Activated T-cell treated with anti-CD3 and anti-CD28 coated beads for 4 hours (primary cell): ENCODE measurements around the gene GOLGA6A.
"Not testable (repeated sequence)": the region's sequence is repeated elsewhere in the genome, so short reads cannot be mapped to it uniquely, and the experiment has no call there.

ENCODE experiments used
- DNase-seq: peaks from one replicate; pipeline ENCODE4 v3.0.0-alpha.2; 2020

GOLGA6A gene

DNA sequence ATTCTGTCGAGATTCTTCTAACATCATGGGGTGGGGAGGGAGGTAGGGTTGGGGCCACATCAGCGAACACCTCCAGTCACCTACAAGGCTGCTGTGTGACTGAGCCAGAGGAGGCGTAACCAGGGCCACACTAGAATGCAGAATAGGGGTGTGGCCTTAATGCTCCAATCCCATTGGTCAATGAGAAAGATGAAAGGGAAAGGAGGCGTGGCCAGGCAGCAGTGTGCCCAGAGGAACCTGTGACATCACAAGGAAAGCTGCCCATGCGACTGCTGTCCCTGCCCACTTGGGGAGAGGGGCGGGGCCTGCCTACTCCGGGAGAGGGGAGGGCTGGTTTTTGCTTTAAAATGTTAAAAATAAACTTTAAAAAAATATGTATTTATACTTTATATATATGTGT, at the start of gene GOLGA6A:
TSS of gene GOLGA6A (minus strand) at position 101 of the 400 bp plus-strand sequence. CDS start at position 60, 41 bp downstream.
- not testable (repeated sequence) for DNase-seq

DNA sequence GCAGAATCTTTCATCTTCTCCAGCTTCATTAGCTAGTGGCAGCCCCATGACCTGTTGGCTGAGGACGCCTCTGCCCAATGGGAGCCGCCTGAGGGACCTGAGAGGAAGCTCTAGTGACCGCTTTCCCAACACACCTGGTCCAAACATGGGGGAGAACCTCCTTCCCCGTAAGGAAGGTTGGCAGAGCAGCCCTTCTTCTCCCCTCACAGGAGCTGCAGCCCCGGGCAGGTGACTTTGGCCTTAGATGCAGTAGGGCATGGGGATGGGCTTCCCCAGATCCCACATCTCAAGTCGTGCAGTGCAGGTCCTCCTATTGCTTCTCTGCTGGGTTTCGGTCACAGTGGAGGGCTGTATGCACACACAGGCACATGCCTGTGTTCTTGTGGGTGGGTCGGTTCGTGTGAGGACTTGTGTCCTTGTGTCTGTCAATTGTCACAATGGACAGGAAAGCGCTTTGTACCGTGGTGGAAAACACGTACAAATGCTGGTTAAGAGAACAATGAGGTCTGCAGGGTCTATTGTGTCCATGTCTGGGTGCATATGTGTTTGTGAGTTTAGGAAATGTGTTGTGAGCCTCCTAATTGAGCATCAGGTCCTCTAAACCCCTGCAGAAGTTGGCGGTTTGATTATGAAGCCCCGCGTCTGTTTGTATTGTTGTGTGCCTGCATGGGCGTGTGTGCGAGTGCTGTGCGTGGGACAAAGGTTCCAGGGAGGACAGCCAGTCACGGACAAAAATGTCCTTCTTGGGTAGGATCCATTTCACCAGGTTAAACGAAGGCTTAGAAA, 49.5 kb upstream of the GOLGA6A start:
- no peak for DNase-seq

DNA sequence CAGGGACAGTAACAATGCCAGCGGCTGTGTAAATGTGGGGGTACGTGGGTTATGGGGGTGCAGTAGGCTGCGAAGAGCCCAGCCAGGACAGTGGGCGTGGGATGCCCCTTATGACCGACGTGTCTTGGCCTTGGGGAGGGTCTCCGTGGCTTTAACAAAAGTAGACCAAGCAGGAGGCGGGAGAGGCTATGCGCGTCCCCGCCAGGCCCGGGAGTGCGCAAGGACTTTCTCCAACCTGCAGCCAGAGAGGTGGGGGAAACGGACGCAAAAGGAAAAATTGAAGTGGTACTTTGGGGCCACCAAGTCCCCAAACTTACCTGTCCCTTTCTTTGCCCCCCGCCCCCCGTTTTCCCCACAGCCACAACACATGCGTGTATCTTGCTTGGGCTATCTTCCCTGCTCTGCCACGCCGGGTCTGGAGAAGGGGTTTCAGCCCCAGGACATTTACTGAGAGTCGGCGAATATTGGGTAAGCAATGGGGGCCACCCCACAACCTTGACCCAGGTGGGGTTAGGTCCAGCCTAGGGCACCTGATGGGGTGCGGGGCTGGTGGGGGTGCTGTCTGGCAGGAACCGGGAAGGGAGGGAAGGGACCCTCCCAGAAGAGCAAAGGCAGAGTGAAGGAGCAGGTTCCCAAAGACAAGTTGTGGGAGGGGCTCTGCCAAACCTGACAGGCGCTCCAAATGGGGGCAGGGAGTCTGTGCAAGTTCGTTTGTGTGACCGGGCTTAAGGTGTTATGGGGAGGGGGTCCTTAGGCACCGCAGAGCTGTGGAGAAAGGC, 48.7 kb upstream of the GOLGA6A start:
- DNase-seq, result no peak

- DNase-seq, result no peak
Observed at GRCh38 chr15:74130155-74130848, 48.0 kb upstream of the GOLGA6A start, which contains the start of gene ISLR2. Gene ISLR2 (plus strand): TSS chr15:74130586. CDS start chr15:74132755, 2,169 bp downstream.

DNA sequence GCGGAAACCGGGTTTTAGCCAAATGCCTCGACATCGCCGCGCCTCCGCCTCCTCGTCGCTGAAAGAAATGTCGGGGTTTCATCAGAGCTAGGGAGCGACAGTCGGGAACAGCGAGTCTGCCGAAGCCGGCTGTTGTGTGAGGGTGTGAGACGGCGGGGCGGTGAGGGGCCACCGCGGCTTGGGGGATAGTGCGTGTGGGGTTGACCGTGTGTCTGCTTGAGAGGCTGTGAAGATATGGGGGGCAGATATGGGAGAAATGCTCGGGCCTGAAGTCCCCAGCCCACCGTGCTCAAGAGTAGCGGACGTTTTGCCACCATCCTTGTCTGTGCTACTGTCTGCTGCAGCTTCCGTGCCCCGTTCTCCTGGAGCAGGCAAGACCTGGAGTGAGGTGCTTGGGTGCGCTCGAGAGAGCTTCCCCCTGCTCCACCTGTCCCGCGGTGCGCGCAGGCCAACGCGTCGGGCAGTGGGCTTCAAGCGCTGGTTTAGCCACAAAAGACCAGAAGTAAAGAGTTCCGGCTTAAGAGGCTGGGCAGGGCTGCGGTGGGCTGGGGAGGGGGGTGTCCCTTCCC, 47.3 kb upstream of the GOLGA6A start:
- DNase-seq, result no peak

GRCh38 chr15:74128785-74129585, 46.6 kb upstream of the GOLGA6A start:
- no peak for DNase-seq

DNA sequence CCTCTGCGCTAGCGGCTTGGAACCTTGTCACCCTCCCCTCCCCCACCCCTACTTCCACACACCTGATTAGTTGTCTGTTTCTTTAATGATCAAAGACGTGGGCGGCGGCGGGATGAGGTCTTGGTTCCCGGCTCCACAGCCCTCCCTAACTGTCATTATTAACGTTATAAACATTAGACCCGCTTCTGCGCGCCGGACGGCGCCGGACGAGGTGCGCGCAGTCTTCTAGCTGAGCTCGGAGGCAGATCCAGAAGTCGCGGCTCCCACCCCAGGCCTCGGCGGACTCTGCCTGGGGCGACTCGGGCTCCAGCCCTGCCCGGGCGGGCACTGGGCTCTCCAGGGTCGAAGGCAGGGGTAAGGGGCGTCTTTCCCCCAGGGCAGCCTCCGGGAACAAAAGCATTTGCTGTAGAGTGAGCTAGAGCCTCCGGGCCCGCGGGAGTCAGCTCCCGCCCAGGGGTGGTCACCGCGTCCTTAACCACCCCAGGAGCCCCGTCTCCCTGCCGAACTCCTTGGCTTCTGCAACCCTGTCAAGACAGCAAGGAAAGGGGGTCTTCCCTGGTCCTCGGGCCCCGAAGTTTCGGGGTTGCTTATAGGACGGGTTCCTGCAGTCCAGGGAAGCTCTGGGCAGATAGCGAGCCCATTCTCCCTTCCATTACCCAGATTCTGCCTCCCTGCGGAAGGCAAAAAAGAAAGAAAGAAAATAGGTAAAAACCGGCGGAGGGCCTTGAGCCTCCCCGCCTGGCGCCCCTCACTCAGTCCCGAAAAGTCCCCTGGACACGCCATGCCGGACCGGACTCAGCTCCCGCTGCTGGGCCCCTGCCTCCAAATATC, 45.8 kb upstream of the GOLGA6A start:
- no peak for DNase-seq

DNA sequence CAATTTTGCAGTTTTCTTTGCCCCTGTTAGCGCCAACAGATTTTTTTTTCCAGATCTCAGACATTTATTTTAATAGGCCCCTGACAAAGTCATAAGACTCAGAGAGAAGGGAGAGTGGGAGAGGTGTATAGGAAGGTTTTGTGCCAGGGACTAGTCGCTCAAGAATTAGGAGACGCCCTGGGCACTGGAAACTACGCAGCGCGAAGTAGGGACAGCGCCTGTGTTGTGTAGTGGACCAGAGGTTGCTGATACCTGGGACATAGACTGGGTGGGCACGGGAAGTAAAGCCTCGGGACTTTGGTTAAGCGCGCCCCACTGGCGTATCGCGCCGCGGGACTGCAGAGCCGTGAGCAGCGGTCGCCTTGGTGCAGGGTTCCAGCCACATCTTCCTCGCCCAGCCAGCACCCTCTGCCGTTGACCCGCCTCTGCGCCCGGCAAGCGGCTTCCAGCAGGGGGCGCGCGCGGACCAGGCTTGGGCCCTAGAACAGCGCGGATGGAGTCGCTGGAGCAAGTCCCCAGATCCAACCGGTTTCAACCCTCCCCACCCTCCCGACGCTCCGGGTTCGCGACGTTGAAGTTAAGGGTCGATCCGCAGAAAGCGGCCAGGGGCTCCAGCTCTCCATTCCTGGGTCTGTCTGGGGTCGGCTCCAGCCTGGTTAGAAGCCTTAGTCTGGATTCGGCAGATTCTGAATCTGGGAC, 45.1 kb upstream of the GOLGA6A start:
- DNase-seq, result peak; percentile 78

- DNase-seq, result no peak
Observed at GRCh38 chr15:74124759-74125158, 42.4 kb upstream of the GOLGA6A start.

- DNase-seq, result no peak
Observed at GRCh38 chr15:74124196-74124595, 41.8 kb upstream of the GOLGA6A start.

DNA sequence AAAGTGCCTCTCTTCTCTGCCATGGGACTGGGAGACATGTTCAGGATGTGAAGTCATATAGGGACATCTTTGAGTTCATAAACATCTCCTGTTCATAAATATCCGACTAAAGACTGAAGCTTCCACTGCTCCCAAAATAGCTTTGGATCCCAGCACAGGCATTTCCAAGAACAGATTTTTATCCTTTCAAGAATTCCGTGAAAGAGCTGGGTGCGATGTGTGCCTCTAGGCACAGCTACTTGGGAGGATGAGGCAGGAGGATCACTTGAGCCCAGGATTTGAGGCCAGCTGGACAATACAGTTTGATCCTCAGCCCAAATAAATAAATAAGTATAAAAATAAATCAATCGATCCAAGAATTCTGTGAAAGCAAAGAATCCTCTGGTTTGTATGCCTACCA, 41.3 kb upstream of the GOLGA6A start:
- DNase-seq, result no peak

- DNase-seq, result no peak
Observed at GRCh38 chr15:74123131-74123429, 40.7 kb upstream of the GOLGA6A start.

- DNase-seq, result no peak
Observed at GRCh38 chr15:74122403-74123130, 40.2 kb upstream of the GOLGA6A start.

GRCh38 chr15:74121858-74122257, 39.5 kb upstream of the GOLGA6A start:
- no peak for DNase-seq

DNA sequence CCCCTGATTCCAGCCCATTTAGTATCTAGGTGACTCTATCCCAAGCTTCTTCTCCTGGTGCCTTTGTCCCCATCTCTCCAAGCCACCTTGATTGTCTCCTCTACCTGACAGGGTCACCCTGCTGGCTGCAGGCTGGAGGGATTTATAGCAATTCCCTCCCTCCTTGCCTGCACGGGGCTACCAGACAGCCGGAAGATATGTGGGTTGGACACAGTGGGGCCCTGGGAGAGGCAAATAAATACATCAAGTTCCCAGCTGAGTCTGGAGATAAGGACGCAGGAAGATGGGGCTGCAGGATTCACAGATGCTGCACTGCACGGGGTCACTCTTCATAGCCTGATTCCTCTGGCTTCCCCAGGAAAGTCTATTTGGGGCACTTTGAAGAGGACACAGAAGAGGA, 38.7 kb upstream of the GOLGA6A start:
- DNase-seq, result no peak

DNA sequence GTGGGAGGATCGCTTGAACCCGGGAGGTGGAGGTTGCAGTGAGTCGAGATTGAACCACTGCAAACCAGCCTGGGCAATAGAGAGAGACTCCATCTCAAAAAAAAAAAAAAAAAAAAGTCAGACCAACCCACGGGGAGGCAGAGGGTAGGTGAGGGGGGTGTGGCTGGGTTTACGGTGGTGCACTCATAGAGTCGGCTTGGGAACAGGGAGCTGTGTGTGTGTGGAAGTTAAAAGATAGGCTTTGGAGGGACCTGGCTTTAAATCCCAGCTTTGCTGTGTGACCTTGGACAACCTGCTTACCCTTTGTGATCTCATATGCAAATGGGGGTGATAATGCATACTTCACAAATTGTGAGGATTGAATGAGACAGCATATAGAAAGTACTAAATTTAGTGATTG, 38.1 kb upstream of the GOLGA6A start:
- DNase-seq, result no peak

GRCh38 chr15:74109713-74110112, 27.4 kb upstream of the GOLGA6A start:
- no peak for DNase-seq

DNA sequence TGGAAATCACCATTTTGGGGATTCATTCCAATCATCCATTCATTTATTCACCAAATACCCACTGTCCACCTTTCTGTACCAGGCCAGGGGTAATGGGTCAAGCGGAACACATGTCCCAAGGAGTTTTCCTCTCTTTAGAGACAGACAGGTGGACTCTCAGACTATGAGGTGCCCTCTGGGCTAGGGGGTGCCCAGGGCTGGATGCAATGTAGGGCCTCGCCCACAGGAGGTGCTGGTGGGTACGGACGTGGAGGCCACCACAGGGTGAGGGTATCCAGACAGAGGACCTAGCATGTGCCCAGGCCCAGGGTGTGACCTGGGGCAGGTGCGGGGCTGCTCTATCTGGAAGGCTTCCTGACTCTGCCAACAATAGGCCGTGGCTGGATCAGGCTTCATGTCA, 26.3 kb upstream of the GOLGA6A start:
- not testable (repeated sequence) for DNase-seq

DNA sequence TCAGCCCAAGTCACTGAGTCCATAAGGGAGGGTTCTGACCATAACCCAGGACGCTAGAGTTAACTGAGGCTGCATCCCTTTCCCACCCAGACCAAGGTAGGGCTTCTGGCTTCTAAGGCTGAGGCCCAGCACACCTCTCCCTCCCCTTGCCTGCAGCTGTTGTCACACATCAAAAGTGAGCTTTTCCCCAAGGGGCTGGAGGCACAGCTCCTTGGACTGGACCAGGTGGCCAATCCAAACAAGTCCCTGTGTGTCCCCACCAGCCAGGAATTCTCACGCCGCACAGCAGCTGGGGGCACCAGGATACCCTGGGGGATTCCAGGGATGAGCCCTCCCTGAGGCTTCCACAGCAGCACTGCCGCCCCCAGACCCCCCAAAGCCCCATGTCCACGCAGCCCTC, 25.8 kb upstream of the GOLGA6A start:
- DNase-seq, result no peak
